Neuronal stem cell (in vitro differentiated cells): ENCODE data around the gene OLIG2.

Experiments used
- DNase-seq: peaks from one replicate; pipeline ENCODE4 v3.0.0-alpha.2; 2013; ENCODE audit warnings: low spot score
- H2AFZ ChIP-seq: one replicate; pipeline ENCODE4 v1.6.1; 2013; ENCODE audit warnings: mild to moderate bottlenecking, low read length, inconsistent platforms
- H2AK5ac ChIP-seq: 2 replicates; pipeline ENCODE4 v1.6.1; 2013; ENCODE audit warnings: low read depth, mild to moderate bottlenecking, inconsistent platforms, low read length, moderate library complexity, mixed read lengths
- H2BK120ac ChIP-seq: 2 replicates; pipeline ENCODE4 v1.6.1; 2013; ENCODE audit warnings: low read depth, mild to moderate bottlenecking, inconsistent platforms, low read length, moderate library complexity, mixed read lengths
- H2BK12ac ChIP-seq: one replicate; pipeline ENCODE4 v1.6.1; 2013; ENCODE audit warnings: low read length, inconsistent platforms
- H2BK15ac ChIP-seq: 2 replicates; pipeline ENCODE4 v1.6.1; 2013; ENCODE audit warnings: mild to moderate bottlenecking, low read length, inconsistent platforms, mixed read lengths
- H2BK5ac ChIP-seq: one replicate; pipeline ENCODE4 v1.6.1; 2013; ENCODE audit warnings: inconsistent platforms, mild to moderate bottlenecking, low read length, moderate library complexity
- H3K14ac ChIP-seq: one replicate; pipeline ENCODE4 v1.6.1; 2013; ENCODE audit warnings: low read length, inconsistent platforms
- H3K18ac ChIP-seq: 2 replicates; pipeline ENCODE4 v1.6.1; 2013; ENCODE audit warnings: low read length, inconsistent platforms
- H3K23ac ChIP-seq: 2 replicates; pipeline ENCODE4 v1.6.1; 2013; ENCODE audit warnings: low read depth, mild to moderate bottlenecking, mixed read lengths, low read length, inconsistent platforms; ENCODE audit not compliant: poor library complexity
- H3K27ac ChIP-seq: replicated peaks from 3 replicates; pipeline ENCODE4 v1.5.1; 2013; ENCODE audit warnings: low read length, inconsistent platforms
- H3K27me3 ChIP-seq, 3 experiments: 2 replicates each; pipeline ENCODE4 v1.6.1; 2013; ENCODE audit warnings: low read length in 3 of 3, mild to moderate bottlenecking in 2 of 3, inconsistent platforms in 1 of 3, low read depth in 1 of 3, mixed read lengths in 1 of 3, moderate library complexity in 1 of 3; ENCODE audit not compliant: control insufficient read depth in 3 of 3, insufficient read depth in 3 of 3
- H3K36me3 ChIP-seq, 2 donors: replicated peaks in 1 of 2; 2 replicates each; pipeline ENCODE4 v1.6.1; 2013; ENCODE audit warnings: low read length in 2 of 2; ENCODE audit not compliant: control insufficient read depth in 2 of 2, insufficient read depth in 2 of 2
- H3K4ac ChIP-seq: 2 replicates; pipeline ENCODE4 v1.6.1; 2013; ENCODE audit warnings: inconsistent platforms, mild to moderate bottlenecking, low read length, moderate library complexity
- H3K4me1 ChIP-seq, 2 donors: 1 replicate in 1 of 2; 2 replicates in 1 of 2; pipeline ENCODE4 v1.6.1; 2013; ENCODE audit warnings: low read length in 2 of 2, low read depth in 1 of 2; ENCODE audit not compliant: control insufficient read depth in 2 of 2, insufficient read depth in 1 of 2
- H3K4me2 ChIP-seq: one replicate; pipeline ENCODE4 v1.6.1; 2013; ENCODE audit warnings: mild to moderate bottlenecking, low read length, inconsistent platforms; ENCODE audit not compliant: insufficient read depth, poor library complexity, severe bottlenecking
- H3K4me3 ChIP-seq, 2 donors: 2 replicates each; pipeline ENCODE4 v1.5.1; 2013; ENCODE audit warnings: low read length in 2 of 2, mild to moderate bottlenecking in 2 of 2, inconsistent platforms in 1 of 2, moderate library complexity in 1 of 2
- H3K79me1 ChIP-seq: one replicate; pipeline ENCODE4 v1.6.1; 2013; ENCODE audit warnings: low read depth, mild to moderate bottlenecking, inconsistent platforms, low read length, moderate library complexity
- H3K9ac ChIP-seq: one replicate; pipeline ENCODE4 v1.6.1; 2013; ENCODE audit warnings: mild to moderate bottlenecking, low read depth, low read length, inconsistent platforms; ENCODE audit not compliant: poor library complexity
- H3K9me3 ChIP-seq, 2 donors: replicated peaks in 1 of 2; 2 replicates each; pipeline versions ENCODE3 to v1.6.1; 2013; ENCODE audit warnings: low read length in 2 of 2, mild to moderate bottlenecking in 2 of 2, inconsistent platforms in 1 of 2, low read depth in 1 of 2, mixed read lengths in 1 of 2, moderate library complexity in 1 of 2; ENCODE audit not compliant: control insufficient read depth in 2 of 2, insufficient read depth in 1 of 2
- H4K8ac ChIP-seq: one replicate; pipeline ENCODE4 v1.6.1; 2013; ENCODE audit warnings: low read depth, mild to moderate bottlenecking, inconsistent platforms, low read length, moderate library complexity
- H4K91ac ChIP-seq: one replicate; pipeline ENCODE4 v1.6.1; 2013; ENCODE audit warnings: low read length, low read depth, mild to moderate bottlenecking, inconsistent platforms; ENCODE audit not compliant: poor library complexity
- WGBS, 2 donors: extraction: QIAGEN DNeasy Blood & Tissue Kit; methylation state at CpG; one replicate each; pipeline ENCODE4 v1.1.7; 2013; ENCODE audit warnings: missing lambda C conversion rate in 2 of 2, mixed read lengths in 1 of 2; ENCODE audit not compliant: insufficient read length in 2 of 2, insufficient replicate concordance in 1 of 2; ENCODE audit errors: extremely low coverage in 2 of 2; 5-methylcytosine and 5-hydroxymethylcytosine counted together

The OLIG2 gene

DNA sequence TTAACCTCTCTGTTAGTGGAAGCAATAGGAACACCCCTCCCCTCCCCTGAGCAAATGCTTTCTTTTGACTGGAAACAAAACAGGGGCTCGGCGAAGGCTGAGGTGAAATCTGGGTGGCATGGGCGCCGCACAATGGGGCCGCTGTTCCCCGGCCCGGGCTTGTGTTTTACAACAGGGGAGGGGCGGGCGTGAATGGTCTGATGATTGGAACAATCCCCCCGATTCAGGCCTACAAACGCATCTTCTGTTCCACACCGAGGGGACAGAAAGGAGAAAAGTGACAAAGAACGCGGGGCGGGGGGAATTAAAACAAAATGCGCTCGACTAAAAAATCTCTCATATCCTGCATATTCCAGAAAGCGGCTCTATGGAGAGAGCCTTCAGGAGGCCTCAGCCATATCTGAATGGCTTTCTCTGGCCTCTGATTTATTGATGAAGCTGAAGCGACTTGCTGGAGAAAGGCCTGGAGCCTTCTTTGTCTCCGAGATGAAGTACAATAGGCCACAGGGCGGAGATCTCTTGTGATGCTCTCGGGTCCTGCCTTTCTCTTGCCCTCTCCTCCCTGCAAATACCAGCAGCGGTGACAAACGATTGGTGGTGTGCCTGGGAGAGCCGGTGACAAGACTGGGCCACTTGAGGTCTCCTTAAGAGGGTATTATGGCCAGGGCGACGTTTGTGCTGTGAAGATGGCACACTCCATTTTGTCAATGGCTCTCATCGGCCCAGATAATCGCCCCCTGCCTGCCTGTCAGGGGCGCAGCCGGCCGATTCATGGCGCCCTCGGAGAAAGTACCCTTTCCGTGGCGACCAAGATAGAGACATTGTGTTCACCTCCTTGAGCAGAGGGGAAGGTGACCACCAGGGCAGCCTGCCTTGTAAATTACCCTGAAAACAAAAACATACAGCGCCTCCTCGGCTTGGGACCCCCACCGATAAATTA is 47.1 kb upstream of the OLIG2 start:
- no peak overlapping the region for H3K4me3 ChIP-seq
- H4K91ac ChIP-seq: no peak overlapping the region
- no peak overlapping the region for H2AFZ ChIP-seq
- H3K9ac ChIP-seq: no peak overlapping the region
- H3K23ac ChIP-seq: no peak overlapping the region
- H3K27ac ChIP-seq: no peak overlapping the region
- peak overlapping the region; percentile 17 for H3K18ac ChIP-seq
- no peak for DNase-seq
- H3K36me3 ChIP-seq: no peaks in the 10 kb centered on the region
- no peaks in the 10 kb centered on the region for H3K79me1 ChIP-seq
- no peak overlapping the region for H3K4me2 ChIP-seq
- H3K9me3 ChIP-seq: no peaks in the 10 kb centered on the region
- H3K4ac ChIP-seq: no peak overlapping the region
- peaks cover 0 to 10% (median 0%) of the 10 kb centered on the region in 3 experiments for H3K27me3 ChIP-seq
- no peak overlapping the region for H4K8ac ChIP-seq
- H3K4me1 ChIP-seq: peaks cover 0 to 15% of the 10 kb centered on the region in 2 donors
- no peak overlapping the region for H3K14ac ChIP-seq
- WGBS, 2 donors: no CpG with 5 or more reads among the region's 39 CpGs
- H2BK12ac ChIP-seq: no peak overlapping the region
- H2AK5ac ChIP-seq: no peak overlapping the region
- no peak overlapping the region for H2BK15ac ChIP-seq
- no peak overlapping the region for H2BK120ac ChIP-seq
- H2BK5ac ChIP-seq: no peak overlapping the region

DNA sequence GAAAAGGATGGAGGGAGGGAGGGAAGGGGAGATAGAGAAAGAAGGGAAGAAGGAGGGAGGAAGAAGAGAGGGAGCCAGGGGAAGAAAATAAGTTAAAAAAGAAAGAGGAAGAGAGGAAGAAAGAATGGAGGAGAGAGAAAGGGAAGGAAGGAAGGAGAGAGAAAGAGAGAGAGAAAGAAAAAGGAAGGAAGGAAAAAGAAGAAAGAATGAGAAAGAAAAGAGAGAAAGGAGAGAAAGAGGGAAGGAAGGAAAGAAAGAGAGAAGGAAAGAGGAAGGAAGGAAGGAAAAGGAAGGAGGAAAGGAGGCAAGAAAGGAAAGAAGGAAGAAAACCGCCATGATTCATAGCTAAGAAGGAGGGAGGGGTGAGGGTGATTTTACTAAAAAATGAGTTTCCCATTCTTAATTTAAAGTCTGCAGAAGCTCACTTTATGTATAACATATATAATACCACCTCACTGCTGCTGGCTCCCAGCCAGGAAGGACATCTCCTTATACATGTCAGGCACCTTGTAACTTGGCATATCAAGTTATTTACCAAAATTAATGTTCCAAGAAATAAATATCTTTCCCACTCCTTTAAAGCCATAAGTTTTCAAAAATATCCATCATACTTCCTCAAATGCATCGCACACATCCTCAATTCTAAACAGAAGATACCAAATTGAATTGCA is 46.0 kb upstream of the OLIG2 start:
- Histone ChIP-seq H3K23ac (no peak overlapping the region), H3K9me3 (no peaks in the 10 kb centered on the region), H2BK120ac (no peak overlapping the region), H4K8ac (no peak overlapping the region), H3K4me1 (peaks cover 0 to 15% of the 10 kb centered on the region in 2 donors), H2AK5ac (no peak overlapping the region), H3K18ac (no peak overlapping the region), H3K4ac (no peak overlapping the region), H2BK15ac (no peak overlapping the region), H3K36me3 (no peaks in the 10 kb centered on the region), H2AFZ (no peak overlapping the region), H3K27ac (no peak overlapping the region), H3K4me3 (no peak overlapping the region), H2BK12ac (no peak overlapping the region), H2BK5ac (no peak overlapping the region), H3K9ac (no peak overlapping the region), H3K14ac (no peak overlapping the region), H3K79me1 (no peaks in the 10 kb centered on the region), H4K91ac (no peak overlapping the region), H3K4me2 (no peak overlapping the region), H3K27me3 (peaks cover 0 to 10% (median 0%) of the 10 kb centered on the region in 3 experiments)
- no peak for DNase-seq
- 100% methylated on average over 1 of the region's 2 CpGs; no CpG with 5 or more reads in 1 of the 2 donors for WGBS, 2 donors

DNA sequence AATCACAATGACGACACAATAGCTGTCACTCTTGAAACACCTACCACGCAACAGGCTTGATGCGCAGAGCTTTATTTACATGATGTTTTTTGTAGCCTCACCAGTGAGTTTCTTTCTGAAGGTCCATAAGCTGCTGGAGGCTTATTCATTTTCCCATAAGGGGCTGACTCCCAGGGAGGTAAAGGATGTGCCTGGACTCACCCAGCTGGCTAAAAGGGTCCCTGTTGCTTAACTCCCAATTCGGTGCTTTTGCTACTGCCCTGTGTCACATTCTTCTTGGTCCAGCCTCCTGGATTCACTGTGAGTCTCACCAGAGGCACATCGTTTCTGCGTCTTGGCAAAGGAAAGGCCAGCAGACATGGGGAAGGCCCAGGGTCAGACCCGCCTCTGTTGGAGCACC is 44.6 kb upstream of the OLIG2 start:
- Histone ChIP-seq H3K23ac (no peak overlapping the region), H2BK15ac (no peak overlapping the region), H3K79me1 (no peaks in the 10 kb centered on the region), H3K36me3 (no peaks in the 10 kb centered on the region), H2BK12ac (no peak overlapping the region), H3K4me1 (peaks cover 0 to 15% of the 10 kb centered on the region in 2 donors), H3K4ac (no peak overlapping the region), H3K4me2 (no peak overlapping the region), H3K27ac (no peak overlapping the region), H2AK5ac (peak overlapping the region; percentile 44), H2BK5ac (no peak overlapping the region), H3K4me3 (no peak overlapping the region), H3K9me3 (peaks cover 0 to 2% of the 10 kb centered on the region in 2 donors), H2BK120ac (no peak overlapping the region), H2AFZ (no peak overlapping the region), H4K8ac (no peak overlapping the region), H4K91ac (no peak overlapping the region), H3K27me3 (peaks cover 0 to 7% (median 0%) of the 10 kb centered on the region in 3 experiments), H3K14ac (no peak overlapping the region), H3K18ac (peak overlapping the region; percentile 48), H3K9ac (no peak overlapping the region)
- DNase-seq: no peak
- no CpG with 5 or more reads among the region's 7 CpGs for WGBS, 2 donors

- peaks cover 0 to 15% (median 2%) of the 10 kb centered on the region in 3 experiments for H3K27me3 ChIP-seq
- no peak overlapping the region for H2BK12ac ChIP-seq
- H3K4me1 ChIP-seq: peaks cover 0 to 11% of the 10 kb centered on the region in 2 donors
- H3K23ac ChIP-seq: no peak overlapping the region
- H3K4me3 ChIP-seq: no peak overlapping the region
- no peaks in the 10 kb centered on the region for H3K79me1 ChIP-seq
- no peak overlapping the region for H3K4me2 ChIP-seq
- H3K36me3 ChIP-seq: no peaks in the 10 kb centered on the region
- DNase-seq: no peak
- H3K14ac ChIP-seq: no peak overlapping the region
- no peak overlapping the region for H2AFZ ChIP-seq
- no peak overlapping the region for H2BK5ac ChIP-seq
- no peak overlapping the region for H3K9ac ChIP-seq
- H3K27ac ChIP-seq: no peak overlapping the region
- peak overlapping the region; percentile 73 for H3K18ac ChIP-seq
- H2BK15ac ChIP-seq: no peak overlapping the region
- no peak overlapping the region for H4K8ac ChIP-seq
- no peak overlapping the region for H3K4ac ChIP-seq
- WGBS, 2 donors: no CpG with 5 or more reads among the region's 6 CpGs
- H3K9me3 ChIP-seq: peaks cover 0 to 1% of the 10 kb centered on the region in 2 donors
- H4K91ac ChIP-seq: no peak overlapping the region
- no peak overlapping the region for H2AK5ac ChIP-seq
- H2BK120ac ChIP-seq: no peak overlapping the region
Measured at GRCh38 chr21:32990666-32991065, 35.1 kb upstream of the OLIG2 start.
